ENCODE data around the gene FARP1. TPM values are rescaled to one million over a fixed set of nuclear protein-coding genes. Genes with fewer than 3 reads are reported as not detected.
A peak's percentile ranks its signal among the peaks of the same experiment; 100 is the strongest.

FARP1 gene
- polyA plus RNA-seq, 2 of the 4 experiments (the other 2 are of a cell fraction), result 9.4 to 13.0 TPM

DNA sequence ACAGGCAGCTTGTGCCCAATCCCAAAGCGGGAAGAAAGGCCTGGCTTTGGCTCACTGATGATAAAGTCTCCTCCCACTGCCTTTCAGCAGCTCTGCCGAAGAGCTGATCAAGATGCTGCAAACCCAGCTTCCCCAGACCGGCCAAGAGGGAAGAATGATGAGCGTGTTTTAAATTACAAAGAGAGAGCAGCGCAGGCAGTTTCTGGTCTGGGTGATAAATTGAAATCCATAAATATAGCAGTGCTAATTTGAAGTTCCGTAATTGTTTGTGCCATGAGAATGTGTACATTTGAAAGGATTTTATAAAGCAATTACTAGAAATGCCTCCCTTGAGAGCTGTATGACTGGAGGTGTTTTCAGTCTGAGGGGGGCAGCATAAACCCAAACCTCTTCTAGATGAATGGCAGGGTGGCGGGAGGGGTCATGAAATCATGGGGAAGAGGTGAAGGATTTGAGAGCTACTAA, 262.2 kb downstream of the FARP1 start:
- DNase-seq (ENCODE audit: low read depth in 1 of 2, low spot score in 1 of 2) (no peak), ATAC-seq (no peak), FAIRE-seq (no peak)
- ChIA-PET POLR2A (no interaction called here), CTCF (interaction anchor here (1.0 to 1.2 kb wide), 3 partner anchors 9 to 57 kb away, joined by 3 read pairs; no protein-coding TSS in a partner anchor)
- Histone ChIP-seq H3K4me2 (no peak overlapping the region), H3K9me3 (no peaks in the 10 kb centered on the region), H3K27ac (no peak overlapping the region), H3K4me1 (no peaks in the 10 kb centered on the region), H3K4me3 (no peak overlapping the region)
- WGBS (ENCODE audit: missing lambda C conversion rate), result 87% methylated on average over 7 of the region's 7 CpGs
- TF ChIP-seq KDM1A (IDR thresholded peaks at IDR 0.05; ENCODE audit: low read depth) (no peak), FOSB (CRISPR knock-in tag; IDR thresholded peaks at IDR 0.05) (no peak), FOXS1 (CRISPR knock-in tag; IDR thresholded peaks at IDR 0.05) (no peak), ELK1 (IDR thresholded peaks at IDR 0.05; ENCODE audit: low read depth, low read length) (no peak), REST (IDR thresholded peaks at IDR 0.05) (no peak), BHLHE40 (IDR thresholded peaks at IDR 0.05; ENCODE audit: low read depth, low read length) (no peak), CBX8 (IDR thresholded peaks at IDR 0.05) (no peak)

- DNase-seq (ENCODE audit: low read depth in 1 of 2, low spot score in 1 of 2) (no peak), FAIRE-seq (no peak), ATAC-seq (no peak)
- Histone ChIP-seq H3K4me2 (no peak overlapping the region), H3K4me1 (no peaks in the 10 kb centered on the region), H3K4me3 (no peak overlapping the region), H3K9me3 (no peaks in the 10 kb centered on the region), H3K27ac (no peak overlapping the region)
- WGBS (ENCODE audit: missing lambda C conversion rate), result 69% methylated on average over 8 of the region's 8 CpGs
- TF ChIP-seq HOXB13 (CRISPR knock-in tag; IDR thresholded peaks at IDR 0.05; ENCODE audit: low read depth) (no peak), MAFK (IDR thresholded peaks at IDR 0.05; ENCODE audit: partially characterized antibody) (peak; percentile 58)
- CTCF ChIA-PET, result interaction anchor here (1.0 to 1.7 kb wide), 4 partner anchors 10 to 57 kb away, joined by 3 to 4 read pairs (median 3); no protein-coding TSS in a partner anchor
- POLR2A ChIA-PET, result no interaction called here
These were observed 262.9 kb downstream of the FARP1 start for GRCh38 chr13:98405690-98406344.

DNA sequence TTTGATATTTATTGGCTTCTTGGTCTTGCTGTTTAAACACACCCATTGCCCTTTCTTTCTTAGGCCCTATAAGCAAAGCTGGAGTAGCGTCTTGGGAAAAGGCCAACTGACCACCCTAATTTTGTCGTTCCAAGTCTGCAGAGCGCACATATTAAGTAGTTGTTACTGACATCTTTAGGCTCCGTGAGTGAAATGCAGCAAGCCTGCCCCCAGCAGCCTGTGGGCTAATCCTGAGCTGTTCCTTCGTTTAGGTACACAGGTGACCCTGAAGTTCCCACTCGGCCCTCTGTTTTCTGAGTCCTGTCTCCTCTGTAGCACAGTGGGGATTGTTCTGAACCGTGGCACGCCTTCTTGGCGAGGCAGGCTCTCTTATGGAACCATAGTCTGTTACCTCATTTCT, 263.5 kb downstream of the FARP1 start:
- Histone ChIP-seq H3K9me3 (no peaks in the 10 kb centered on the region), H3K27ac (no peak overlapping the region), H3K4me1 (no peaks in the 10 kb centered on the region), H3K4me2 (no peak overlapping the region), H3K4me3 (no peak overlapping the region)
- ChIA-PET CTCF (interaction anchor here (1.0 to 1.7 kb wide), 2 partner anchors 32 to 36 kb away, joined by 3 to 4 read pairs; no protein-coding TSS in a partner anchor), POLR2A (no interaction called here)
- WGBS (ENCODE audit: missing lambda C conversion rate), result 80% methylated on average over 9 of the region's 9 CpGs
- FAIRE-seq (no peak), ATAC-seq (no peak), DNase-seq (ENCODE audit: low read depth in 1 of 2, low spot score in 1 of 2) (no peak)
- no peak for TF ChIP-seq HDAC2 (IDR thresholded peaks at IDR 0.05)
- TF ChIP-seq GATA3 (IDR thresholded peaks at IDR 0.05; ENCODE audit: borderline replicate concordance), result no peak
- TF ChIP-seq NR3C1 (IDR thresholded peaks at IDR 0.05), result no peak
- no peak for TF ChIP-seq JUN (IDR thresholded peaks at IDR 0.05)
- TF ChIP-seq, protein P1, sequence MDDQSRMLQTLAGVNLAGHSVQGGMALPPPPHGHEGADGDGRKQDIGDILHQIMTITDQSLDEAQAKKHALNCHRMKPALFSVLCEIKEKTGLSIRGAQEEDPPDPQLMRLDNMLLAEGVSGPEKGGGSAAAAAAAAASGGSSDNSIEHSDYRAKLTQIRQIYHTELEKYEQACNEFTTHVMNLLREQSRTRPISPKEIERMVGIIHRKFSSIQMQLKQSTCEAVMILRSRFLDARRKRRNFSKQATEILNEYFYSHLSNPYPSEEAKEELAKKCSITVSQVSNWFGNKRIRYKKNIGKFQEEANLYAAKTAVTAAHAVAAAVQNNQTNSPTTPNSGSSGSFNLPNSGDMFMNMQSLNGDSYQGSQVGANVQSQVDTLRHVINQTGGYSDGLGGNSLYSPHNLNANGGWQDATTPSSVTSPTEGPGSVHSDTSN (IDR thresholded peaks at IDR 0.05), result no peak
- no peak for TF ChIP-seq HMGXB4 (CRISPR knock-in tag; IDR thresholded peaks at IDR 0.05; ENCODE audit: borderline replicate concordance)
- TF ChIP-seq EP300 (IDR thresholded peaks at IDR 0.05), result no peak
- no peak for TF ChIP-seq CBX2 (IDR thresholded peaks at IDR 0.05; ENCODE audit: borderline replicate concordance, low read depth)
- TF ChIP-seq BHLHE40 (IDR thresholded peaks at IDR 0.05; ENCODE audit: low read depth, low read length), result no peak
- no peak for TF ChIP-seq FOXS1 (CRISPR knock-in tag; IDR thresholded peaks at IDR 0.05)
- TF ChIP-seq ELK1 (IDR thresholded peaks at IDR 0.05; ENCODE audit: low read depth, low read length), result no peak
- TF ChIP-seq, protein P2, sequence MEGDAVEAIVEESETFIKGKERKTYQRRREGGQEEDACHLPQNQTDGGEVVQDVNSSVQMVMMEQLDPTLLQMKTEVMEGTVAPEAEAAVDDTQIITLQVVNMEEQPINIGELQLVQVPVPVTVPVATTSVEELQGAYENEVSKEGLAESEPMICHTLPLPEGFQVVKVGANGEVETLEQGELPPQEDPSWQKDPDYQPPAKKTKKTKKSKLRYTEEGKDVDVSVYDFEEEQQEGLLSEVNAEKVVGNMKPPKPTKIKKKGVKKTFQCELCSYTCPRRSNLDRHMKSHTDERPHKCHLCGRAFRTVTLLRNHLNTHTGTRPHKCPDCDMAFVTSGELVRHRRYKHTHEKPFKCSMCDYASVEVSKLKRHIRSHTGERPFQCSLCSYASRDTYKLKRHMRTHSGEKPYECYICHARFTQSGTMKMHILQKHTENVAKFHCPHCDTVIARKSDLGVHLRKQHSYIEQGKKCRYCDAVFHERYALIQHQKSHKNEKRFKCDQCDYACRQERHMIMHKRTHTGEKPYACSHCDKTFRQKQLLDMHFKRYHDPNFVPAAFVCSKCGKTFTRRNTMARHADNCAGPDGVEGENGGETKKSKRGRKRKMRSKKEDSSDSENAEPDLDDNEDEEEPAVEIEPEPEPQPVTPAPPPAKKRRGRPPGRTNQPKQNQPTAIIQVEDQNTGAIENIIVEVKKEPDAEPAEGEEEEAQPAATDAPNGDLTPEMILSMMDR (IDR thresholded peaks at IDR 0.05), result no peak
- TF ChIP-seq RNF2 (IDR thresholded peaks at IDR 0.05; ENCODE audit: borderline replicate concordance, low read depth), result no peak
- TF ChIP-seq USF2 (IDR thresholded peaks at IDR 0.05), result no peak

Data from A549 (cell line).